Ovary (tissue), 3 donors: ENCODE measurements around the gene GLRA1.

Source experiments
- CTCF ChIP-seq, 3 donors: fragments of 450-650 bp in 2 of 3; fragments of 200-600 bp in 1 of 3; IDR thresholded peaks; one replicate each; pipeline versions ENCODE4 v1.5.1 to v1.8.0; 2016 to 2022; ENCODE audit warnings: antibody characterized with exemption in 3 of 3, mild to moderate bottlenecking in 1 of 3
- EP300 ChIP-seq: sonication (generic); formaldehyde crosslinking; IDR thresholded peaks from one replicate; pipeline ENCODE4 v1.6.1; 2017; ENCODE audit warnings: antibody characterized with exemption
- POLR2A ChIP-seq: fragments of 450-650 bp; IDR thresholded peaks from one replicate; pipeline ENCODE4 v1.6.1; 2017; ENCODE audit warnings: antibody characterized with exemption, mild to moderate bottlenecking, moderate library complexity
- donor health status: DM: no; HTN: no; CAD: no.

- TF ChIP-seq CTCF (IDR thresholded peaks at IDR 0.05) (no peak), POLR2A (no peak), EP300 (no peak)
These were observed 138.2 kb downstream of the GLRA1 start for GRCh38 chr5:151786468-151786867.
